ENCODE data around the gene TNFAIP8L3.

The TNFAIP8L3 gene

DNA sequence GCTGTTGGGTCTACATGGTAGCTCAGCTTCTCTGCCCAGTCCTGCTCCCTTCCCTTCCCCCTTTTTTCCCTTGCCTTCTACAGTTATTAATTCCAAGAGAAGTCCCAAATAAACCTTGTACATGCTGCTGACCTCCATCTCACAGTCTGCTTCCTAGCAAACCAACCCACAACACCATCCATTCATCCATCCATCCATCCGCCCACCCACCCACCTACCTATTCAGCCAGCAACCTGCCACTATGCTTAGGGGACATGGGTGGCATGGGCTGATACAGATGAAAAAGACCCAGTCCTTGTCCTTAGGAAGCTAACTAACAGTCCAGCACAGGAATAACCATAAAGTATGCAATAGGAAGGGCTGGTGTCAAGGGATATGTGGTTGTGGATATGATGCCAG, 5.7 kb downstream of the TNFAIP8L3 start:
- DNase-seq: no peak

DNA sequence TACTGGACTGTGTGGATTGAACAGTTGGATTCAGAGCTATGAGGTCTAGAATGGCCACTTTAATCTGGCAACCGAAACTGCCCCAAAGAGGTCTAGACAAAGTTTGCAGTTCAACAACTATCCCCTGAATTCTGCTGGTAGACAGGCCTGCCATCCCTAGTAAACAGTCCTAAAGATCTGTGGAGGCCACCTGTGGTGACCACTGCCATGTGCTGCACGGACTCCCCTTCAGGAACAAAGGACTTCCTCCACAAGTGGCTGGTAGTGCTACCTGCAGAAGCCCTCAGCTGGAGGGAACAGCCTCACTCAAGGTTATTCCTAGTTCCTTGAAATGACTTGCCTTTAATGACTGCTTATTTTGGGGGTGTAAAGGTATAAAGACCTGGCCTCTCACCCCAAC, 6.1 kb downstream of the TNFAIP8L3 start:
- DNase-seq: no peak

DNA sequence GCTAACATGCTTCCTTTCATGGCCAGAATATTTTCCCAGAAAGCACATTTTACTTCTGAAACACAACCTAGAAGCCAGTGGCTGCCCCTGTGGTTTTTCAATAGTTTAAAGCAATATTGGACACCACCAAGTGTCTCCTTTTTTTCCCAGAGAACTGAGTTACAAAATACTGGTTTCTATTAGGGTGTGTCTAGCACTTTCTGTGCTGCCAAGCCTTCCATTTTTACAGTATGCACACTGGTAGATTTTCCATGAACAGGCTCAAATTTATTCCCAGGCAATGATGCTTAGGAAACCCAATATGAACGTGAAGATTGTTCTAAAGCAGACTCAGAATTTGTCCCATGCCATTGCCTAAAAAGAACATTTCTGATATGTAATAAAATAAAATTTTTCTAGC, 7.2 kb downstream of the TNFAIP8L3 start:
- no peak for DNase-seq

DNA sequence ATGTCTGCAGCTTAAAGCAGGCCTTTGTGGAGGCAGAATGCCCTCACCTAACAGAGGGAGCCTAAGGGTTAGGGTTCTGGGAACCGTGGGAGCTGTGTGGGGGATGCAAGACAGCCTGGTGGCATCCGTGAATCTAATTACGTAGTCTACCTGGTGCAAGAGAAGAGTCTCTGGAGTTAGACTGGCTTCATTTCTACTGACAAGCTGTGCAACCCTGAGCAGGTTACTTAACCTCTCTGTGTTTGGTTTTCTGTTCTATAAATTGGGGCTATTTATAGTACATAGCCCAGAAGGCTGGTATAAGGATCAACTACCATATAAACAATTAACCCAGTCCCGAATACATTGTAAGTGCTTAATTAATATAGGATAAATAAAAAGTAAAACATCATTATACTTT, 8.3 kb downstream of the TNFAIP8L3 start:
- DNase-seq: no peak

DNA sequence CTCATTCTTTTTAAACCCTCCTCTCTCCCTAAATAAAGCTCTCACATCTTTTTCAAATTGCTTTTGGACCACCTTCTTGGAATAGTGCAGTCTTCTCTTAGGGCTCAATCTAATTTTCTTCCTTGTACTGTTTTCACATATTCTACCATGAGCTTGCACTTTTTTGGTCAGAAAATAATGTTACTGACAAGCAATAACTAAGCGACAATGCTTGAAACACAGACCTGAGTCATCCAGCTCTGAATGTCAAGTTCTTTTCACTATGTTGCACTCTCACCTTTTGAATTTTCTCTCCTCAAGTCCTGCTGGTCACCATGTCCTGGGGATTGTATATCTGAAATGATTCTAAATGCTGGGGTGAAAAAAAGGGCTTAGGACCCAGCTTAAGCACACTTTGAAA, 8.9 kb downstream of the TNFAIP8L3 start:
- DNase-seq: no peak

DNA sequence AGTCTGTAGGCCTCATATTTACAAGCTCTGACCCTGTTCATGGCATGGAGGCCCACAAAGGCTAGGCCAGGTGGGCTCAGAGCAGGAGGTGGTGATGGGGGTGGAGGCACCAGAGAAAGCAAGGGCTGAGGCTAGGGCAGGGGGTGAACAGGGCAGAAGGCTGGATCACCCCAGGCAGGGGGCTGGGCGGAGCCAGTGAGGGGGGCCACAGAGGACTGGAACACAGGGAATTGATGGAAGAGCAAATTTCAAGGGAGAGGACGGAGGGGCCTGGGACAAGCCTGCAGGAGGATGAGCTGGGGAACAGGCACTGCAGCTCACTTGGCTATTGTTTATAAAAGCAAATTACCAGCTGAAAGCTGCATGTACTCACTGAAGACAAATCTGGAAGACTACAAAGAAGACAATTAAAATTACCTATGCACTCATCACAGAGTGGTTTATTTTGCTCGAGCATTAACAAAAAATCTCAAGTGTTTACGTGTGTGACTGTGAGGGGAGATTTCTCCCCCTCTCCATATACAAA, 11.0 kb downstream of the TNFAIP8L3 start:
- DNase-seq: no peak

DNA sequence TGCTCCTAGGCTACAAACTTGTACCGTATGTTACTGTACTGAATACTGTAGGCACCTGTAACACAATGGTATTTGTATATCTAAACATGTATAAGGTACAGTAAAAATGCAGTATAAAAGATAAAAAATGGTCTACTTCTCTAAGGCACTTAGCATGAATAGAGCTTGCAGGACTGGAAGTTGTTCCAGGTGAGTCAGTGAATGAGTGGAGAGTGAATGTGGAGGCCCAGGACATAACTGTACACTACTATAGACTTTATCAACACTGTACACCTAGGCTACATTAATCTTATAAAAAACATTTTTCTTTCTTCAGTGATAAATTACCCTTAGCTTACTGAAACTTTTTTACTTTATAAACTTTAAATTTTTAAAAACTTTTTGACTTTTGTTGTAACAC, 12.5 kb downstream of the TNFAIP8L3 start:
- DNase-seq: no peak

DNA sequence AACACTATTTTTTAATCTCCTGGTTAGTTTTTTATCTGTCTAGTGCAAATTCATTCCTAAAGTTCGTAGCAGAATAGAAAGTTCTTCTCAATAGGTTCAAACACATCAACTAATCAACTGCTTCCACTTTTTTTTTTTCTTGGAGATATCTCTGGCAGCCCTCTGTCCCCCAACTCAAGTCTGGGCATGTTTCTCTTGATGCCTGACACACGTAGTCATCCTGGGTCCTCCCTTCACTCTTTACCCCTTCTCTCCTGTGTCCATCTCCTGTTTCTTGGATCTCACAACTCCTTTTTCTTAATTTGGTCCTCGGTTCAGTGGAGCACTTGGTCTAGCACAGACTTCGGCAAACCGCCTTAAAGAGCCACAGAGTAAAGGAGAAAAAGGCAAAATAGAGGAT, 14.4 kb downstream of the TNFAIP8L3 start:
- no peak for DNase-seq

DNA sequence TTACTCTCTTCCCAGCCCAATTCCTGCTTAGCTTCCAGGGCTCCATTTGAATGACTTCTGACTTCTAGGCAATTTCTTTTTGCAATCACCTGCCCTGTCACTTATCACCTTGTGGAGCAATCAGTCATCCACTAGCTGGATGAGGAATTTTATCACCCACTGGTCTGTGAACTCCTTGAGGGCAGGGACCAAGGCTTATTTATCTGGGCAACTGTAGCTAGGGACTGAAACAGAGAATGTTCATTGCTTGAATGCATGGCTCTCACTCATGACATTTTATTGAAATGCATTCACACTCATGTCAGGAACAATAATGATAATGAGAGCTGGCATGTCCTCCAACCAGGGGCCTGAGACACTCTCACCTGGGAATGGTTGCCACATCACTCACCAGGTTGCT, 15.5 kb downstream of the TNFAIP8L3 start:
- DNase-seq: no peak

DNA sequence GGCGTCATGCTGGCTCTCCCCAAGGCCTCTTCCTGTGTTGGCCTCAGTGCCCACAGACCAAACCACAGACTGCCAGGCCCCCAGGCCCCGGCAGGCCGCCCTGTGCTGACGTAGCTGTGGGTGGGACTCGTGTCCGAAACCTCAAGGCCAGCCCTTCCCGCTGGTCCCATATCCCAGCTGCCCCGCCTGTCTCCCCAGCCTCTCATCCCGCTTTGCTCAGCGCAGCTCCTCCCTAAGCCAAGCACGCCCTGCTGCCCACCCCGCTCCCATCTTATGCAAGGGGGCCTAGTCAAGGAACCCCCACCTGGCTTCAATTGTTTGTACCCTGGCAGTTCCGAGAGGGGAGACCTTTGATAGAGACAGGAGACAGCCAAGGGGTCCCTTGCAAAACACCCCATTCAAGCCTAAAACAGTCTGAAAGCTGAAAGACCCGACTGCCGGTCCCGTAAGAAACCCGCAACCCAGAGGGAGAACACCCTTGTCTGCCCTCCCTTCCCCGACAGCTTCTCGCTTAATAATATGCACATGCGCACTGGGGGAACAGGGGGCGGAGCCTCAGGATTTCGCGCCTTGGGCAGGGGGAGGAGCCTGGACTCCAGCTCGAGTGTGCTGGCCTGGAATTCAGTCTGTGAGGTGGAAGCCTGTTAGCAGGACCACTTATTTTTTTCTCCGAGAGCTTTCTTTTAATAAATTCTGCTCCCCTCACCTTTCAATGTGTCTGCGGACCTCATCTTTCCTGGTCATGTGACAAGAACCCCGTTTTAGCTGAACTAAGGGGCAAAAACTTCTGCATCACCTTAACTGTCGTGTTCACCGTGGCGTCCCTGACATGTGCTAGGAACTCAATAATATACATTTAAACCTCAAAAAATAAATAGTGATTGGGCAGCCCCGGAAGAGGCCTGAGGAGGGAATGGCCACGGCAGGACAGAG, 17.2 kb downstream of the TNFAIP8L3 start:
- no peak for DNase-seq

DNA sequence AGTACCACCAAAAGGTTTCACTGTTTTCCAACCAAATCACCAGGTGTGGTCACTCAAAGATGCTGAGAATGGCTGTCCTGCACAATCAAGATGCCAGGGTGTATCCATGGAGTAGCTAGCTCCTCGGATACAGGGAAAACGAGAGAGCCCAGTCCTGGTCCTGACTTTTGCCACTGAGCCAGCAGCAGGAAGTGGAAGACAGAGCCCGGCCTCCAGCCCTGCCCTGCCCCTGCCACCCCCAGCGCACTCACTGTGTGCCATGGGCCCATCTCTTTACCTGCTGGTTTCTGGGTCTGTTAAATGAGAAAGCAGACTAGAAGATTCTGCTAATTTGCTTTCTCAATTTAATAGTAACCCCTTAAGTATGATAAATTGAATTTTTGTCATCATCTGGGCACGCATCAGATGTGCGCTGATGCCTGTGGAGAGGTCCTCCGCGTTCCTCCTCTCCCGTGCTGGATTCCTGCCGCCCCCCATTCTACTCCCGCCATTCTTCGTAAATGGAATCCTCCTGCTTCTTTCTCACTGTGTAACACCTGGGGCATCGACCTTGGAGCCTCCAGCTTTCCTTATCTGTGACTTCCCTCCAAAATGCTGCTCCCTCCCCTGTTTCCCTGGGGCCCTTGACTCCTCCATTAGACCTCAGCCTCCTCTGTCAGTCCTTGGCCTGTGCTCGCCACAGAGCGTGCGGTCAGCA, 18.0 kb downstream of the TNFAIP8L3 start:
- no peak for DNase-seq

DNA sequence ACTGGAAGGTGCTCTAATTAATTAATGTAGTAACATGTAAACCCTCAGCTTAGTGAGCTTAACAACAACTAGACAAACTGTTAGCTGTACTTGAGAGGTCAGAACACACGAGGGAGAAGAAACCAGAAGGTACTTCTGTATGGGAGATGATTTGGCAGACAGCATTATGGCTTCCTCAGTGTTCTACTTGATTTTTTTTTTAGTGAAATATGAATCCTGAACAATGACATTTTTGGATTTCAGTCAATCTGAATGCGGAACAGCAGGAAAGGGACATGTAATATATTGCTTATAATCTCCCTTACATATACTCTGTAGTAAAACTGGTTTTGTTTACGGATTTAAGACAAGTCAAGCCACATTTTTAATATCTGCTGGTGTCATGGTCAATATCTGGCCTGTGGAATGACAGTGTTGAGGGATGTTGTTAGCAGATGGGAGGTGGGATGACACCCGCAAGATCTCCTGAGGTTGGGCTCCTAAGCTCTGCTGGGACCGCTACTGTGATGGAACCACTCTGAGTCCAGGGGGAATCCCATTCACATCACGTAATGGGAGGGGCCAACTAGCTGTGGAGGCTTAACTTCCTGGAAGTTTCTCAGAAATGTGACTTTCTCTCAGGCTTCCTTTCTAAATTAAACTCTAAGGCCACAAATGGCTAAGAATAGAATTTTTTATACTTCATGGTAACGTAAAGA, 18.7 kb downstream of the TNFAIP8L3 start:
- no peak for DNase-seq

DNA sequence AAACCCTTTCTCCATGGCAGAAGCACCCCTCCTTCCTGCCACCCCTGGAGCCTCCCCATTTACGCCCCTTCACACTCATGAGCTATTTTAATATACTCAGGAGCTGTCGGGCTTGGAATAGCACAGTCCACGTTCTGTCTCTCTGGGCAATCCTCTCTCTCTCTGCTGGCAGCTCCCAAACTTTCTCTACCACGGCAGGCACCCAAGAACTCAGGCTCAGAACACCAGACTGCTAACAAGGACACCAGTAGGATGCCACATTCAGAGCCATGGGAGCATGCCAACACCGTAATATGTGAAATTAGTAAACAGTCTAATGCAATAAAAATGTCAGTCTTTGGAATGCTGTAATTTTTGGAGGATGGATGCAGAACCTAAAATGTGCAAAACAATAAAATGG, 19.3 kb downstream of the TNFAIP8L3 start:
- DNase-seq: no peak

DNA sequence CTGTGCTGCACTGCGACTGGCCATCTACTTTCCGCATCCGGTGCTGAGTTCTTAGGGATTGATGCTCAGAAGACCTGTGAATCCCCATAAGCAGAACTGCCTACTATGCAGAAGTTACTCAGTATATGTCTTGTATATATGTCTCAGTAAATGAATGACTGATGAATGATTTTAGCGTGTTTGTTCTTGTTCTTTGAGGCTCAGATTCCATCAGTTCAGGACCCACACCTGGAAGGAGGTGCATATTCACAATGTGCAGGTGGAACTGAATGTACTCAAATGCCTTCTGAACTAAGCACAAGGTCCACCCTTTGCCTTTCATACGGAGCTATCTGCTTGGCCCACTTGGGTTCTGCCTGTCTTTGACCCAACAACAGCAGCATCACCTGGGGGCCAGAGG, 19.8 kb downstream of the TNFAIP8L3 start:
- no peak for DNase-seq

DNA sequence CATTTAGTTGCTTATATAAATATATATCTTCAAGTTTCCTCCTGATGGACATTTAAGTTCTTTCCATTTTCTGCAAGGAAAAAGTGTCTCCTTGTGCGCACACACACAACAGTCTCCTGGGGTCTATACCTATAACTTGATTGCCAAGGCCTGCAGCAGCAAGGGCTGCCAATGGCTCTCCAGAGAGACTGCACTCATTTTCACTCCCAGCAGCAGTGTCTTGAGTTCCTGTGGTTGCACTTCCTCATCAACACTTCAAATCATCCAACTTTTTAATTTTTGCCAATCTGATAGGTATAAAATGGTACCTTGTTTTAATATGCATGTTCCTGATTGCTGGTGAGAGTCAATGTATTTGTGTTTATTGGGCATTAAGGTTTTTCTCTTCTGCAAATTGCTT, 23.1 kb downstream of the TNFAIP8L3 start:
- no peak for DNase-seq

DNA sequence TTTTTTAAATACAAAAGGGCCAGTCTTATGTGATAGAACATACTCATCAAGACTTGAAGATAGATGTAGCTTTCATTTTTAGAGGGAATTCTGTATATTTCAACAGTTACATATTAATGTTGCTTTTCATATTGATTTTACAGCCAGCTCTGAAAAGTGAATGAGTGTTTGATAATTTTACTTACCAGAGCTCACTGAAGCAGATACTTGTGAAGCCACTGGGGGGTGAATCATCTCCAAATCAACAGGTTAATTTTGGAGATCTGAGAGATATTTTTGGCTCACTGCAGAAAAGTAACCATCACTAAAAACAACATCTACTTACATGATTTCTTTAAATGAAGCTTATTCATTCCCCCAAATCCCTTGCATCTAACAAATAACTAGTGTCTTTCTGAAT, 24.7 kb downstream of the TNFAIP8L3 start:
- DNase-seq: no peak

DNA sequence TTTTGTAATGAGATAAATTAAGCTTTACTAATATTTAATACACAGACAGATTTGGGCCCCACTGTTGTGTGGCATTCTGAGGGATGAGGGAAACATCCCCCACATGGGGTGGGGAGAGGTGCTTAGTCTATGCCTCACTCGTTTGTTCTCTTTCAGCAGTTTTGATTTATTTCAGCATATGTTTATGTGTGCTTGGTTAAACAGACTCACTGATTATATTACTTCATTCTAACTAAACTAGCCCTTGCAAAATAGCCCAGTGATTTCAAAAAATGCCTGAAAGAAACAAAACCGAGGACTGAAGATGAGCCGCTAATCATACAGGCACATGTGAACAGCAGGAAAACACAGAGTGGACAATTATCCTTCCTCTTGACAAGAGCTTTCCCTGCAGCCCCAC, 27.2 kb downstream of the TNFAIP8L3 start:
- no peak for DNase-seq

DNA sequence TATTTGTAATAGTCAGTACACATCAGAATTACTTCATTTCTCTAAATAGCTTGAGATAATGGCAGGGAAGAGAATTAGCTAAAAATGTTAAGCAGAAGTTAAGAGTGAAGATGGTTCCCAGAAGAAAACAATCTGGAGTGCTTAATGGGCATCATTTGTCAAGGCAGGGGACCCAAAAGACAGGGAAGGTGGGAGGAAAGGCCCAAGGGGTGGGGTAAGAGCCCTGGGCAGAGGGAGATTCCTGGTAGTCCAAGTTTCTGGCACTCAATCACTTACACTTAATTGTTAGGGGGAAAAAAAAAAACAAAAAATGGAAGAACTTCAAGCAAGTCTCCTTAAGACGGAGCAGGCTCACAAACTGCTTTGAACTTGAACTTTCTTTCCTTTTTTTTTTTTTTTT, 28.9 kb downstream of the TNFAIP8L3 start:
- no peak for DNase-seq

DNA sequence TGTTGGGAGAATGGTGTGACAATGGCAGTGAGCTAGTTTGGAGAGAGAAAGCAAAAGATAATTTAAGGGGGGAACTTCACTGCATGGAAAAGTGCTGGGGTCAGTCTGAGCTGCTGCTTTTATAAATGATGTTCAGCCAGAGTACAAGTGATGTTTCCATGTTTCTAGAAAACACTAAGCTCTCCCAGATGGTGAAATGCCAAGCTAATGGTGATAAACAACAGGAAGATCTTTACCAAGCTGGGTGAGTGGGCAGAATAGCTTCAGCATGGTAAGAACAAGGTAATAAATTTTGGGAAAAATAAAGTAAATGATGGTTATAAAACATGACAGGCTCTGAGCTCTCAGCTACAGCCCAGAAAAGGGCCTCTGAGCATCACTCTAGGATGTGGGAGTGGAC, 29.4 kb downstream of the TNFAIP8L3 start:
- DNase-seq: no peak

DNA sequence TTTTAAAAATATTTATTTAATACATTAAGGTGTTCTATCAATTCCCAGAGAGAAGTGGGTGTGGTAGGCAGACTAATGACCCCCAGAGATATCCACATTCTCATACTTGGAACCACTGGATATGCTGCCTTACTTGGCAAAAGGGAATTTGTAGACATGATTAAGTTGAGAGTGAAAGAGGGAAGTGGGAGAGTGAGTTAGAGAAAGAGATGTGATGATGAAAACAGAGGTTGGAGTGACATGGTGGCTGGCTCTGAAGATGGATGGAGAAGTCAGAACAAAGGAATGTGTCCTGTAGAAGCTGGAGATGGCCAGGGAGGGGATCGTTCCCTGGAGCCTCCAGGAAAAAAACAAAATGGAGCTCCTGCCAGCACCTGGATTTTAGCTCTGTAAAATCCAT, 32.0 kb downstream of the TNFAIP8L3 start:
- no peak for DNase-seq

DNA sequence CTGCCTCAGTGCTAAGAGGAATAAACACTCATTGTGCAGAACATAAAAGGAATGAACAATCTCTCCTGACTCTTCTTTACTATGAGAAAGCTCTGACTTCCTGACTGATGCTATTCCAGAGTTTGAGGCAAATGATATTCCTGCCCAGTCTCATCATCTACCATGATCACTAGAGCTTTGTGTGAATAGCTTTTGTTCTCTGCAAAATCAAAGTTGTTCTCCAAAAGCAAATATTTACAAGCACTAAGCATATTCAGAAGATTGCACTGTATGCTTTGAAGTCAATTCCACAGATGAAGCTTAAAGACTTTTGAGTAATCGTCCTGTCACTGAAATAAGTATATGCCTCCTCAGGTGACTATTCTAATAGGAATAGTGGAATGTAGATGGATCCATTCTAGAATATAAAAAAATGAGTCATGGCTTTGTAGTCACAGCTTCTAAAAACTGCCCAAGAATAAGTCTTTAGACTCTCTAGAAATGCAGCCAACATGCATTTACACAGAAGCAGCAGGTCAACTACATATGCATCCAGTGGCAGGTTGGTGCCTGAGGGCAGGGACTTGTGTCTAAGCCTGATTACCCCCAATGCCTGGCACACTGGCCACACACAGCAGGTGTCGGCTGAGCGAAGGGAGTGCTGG, 34.6 kb downstream of the TNFAIP8L3 start:
- DNase-seq: no peak

DNA sequence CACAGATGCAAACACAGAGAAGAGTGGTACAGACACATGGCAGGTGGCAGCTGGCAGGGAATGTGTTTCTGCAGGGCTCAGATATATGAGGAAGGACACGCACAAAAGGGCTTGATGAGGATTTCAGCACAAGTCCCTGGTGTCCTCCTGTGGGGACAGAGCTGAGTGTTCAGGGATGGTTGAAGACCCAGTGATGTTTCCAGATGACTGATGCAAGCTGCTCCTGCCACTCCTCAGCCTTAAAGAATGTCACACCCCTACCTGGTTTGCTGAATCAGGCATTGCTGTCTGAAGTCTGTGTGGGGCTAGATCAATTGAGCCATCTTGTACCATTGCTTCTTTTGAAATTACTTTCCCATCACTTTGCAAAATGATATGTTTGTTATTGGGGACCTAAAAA, 40.2 kb downstream of the TNFAIP8L3 start:
- DNase-seq: no peak

DNA sequence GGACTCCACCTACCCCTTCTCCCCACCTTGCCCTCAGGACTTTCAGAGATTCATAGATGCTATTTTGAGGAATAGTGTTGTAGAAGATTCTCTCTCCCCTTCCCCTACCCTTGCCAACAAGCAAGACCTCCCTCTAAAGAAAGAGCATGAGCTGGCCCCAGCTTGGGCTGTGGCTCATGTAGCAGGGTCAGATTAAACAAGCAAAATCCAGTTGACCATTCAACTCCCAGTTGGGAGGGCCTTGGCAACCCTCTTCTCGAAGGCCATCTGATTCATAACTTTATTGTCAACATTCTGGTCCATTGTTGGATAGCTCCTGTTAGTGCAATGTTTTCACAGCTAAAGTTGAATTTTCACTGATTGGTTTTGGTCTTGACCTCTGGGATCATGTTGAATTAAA, 41.1 kb downstream of the TNFAIP8L3 start:
- no peak for DNase-seq
